Mammary epithelial cell (primary cell): ENCODE measurements around the gene MRPS10.

Experiments used
- CTCF ChIP-seq, 2 donors: IDR thresholded peaks in 1 of 2; conservative IDR thresholded peaks in 1 of 2; 2 replicates each; pipeline ENCODE4 v1.5.1; 2011 to 2012; ENCODE audit warnings: inconsistent platforms in 2 of 2, low read length in 2 of 2, mild to moderate bottlenecking in 2 of 2, control low read depth in 1 of 2, low read depth in 1 of 2; ENCODE audit not compliant: insufficient read depth in 1 of 2; ENCODE audit errors: extremely low read depth in 1 of 2
- EZH2 ChIP-seq: IDR thresholded peaks from 2 replicates; pipeline ENCODE4 v1.6.1; 2012; ENCODE audit warnings: low read length, inconsistent platforms, borderline replicate concordance

GRCh38 chr6:42217519-42218367, at the start of gene MRPS10:
- no peak for TF ChIP-seq CTCF (conservative IDR thresholded peaks at IDR 0.05 in 1 of 2, IDR thresholded peaks at IDR 0.05 in 1 of 2; ENCODE audit: extremely low read depth in 1 of 2, insufficient read depth in 1 of 2, low read depth in 1 of 2, low read length in 2 of 2)
- TF ChIP-seq EZH2 = no peak
